COLO668 (cell line): ENCODE data around the gene KCTD3.

Experiments used
- DNase-seq: peaks from one replicate; lab custom pipeline; 2025; ENCODE audit not compliant: unreplicated experiment; lab: John Stamatoyannopoulos, UW

KCTD3 gene

GRCh38 chr1:215556996-215557395 lies 10.1 kb upstream of the KCTD3 start:
- no peak for DNase-seq

- no peak for DNase-seq
These were observed 9.6 kb upstream of the KCTD3 start for GRCh38 chr1:215557504-215557903.

GRCh38 chr1:215557992-215558626 lies 9.0 kb upstream of the KCTD3 start:
- no peak for DNase-seq

- peak; percentile 90 for DNase-seq
These were observed 591 bp downstream of the KCTD3 start for GRCh38 chr1:215567491-215568298.

GRCh38 chr1:215568299-215568692 lies 1.2 kb downstream of the KCTD3 start:
- DNase-seq, result peak; percentile 42

GRCh38 chr1:215569986-215570824 lies 3.1 kb downstream of the KCTD3 start:
- no peak for DNase-seq

- DNase-seq, result no peak
These were observed 14.8 kb downstream of the KCTD3 start for GRCh38 chr1:215581896-215582295.

GRCh38 chr1:215583185-215583749 lies 16.2 kb downstream of the KCTD3 start:
- DNase-seq, result no peak

- DNase-seq, result no peak
These were observed 17.3 kb downstream of the KCTD3 start for GRCh38 chr1:215584389-215584788.

GRCh38 chr1:215589650-215590435 lies 22.7 kb downstream of the KCTD3 start:
- DNase-seq, result no peak

GRCh38 chr1:215590779-215591491 lies 23.8 kb downstream of the KCTD3 start:
- DNase-seq, result no peak

- DNase-seq, result no peak
These were observed 27.5 kb downstream of the KCTD3 start for GRCh38 chr1:215594640-215595039.

- no peak for DNase-seq
These were observed 28.1 kb downstream of the KCTD3 start for GRCh38 chr1:215595231-215595630.

- DNase-seq, result no peak
These were observed 30.9 kb downstream of the KCTD3 start for GRCh38 chr1:215597961-215598360.

- no peak for DNase-seq
These were observed 32.4 kb downstream of the KCTD3 start for GRCh38 chr1:215599418-215600074.

- no peak for DNase-seq
These were observed 33.2 kb downstream of the KCTD3 start for GRCh38 chr1:215600258-215600792.

GRCh38 chr1:215600867-215601266 lies 33.8 kb downstream of the KCTD3 start:
- no peak for DNase-seq

- no peak for DNase-seq
These were observed 34.2 kb downstream of the KCTD3 start for GRCh38 chr1:215601276-215601675.

GRCh38 chr1:215603319-215603718 lies 36.2 kb downstream of the KCTD3 start:
- DNase-seq, result no peak
